HepG2 (cell line): ENCODE data around the gene TAS1R1. TPM values are rescaled to one million over a fixed set of nuclear protein-coding genes. Genes with fewer than 3 reads are reported as not detected.

Experiments used
- BCL6 ChIP-seq: IDR thresholded peaks from 2 replicates; pipeline ENCODE4 v1.6.1; 2016; ENCODE audit warnings: missing genetic modification reagents, missing compliant biosample characterization
- BRCA1 ChIP-seq: sonication (generic); formaldehyde crosslinking; IDR thresholded peaks from 2 replicates; pipeline ENCODE4 v1.4.0; 2020; ENCODE audit warnings: missing genetic modification reagents
- CCDC6 ChIP-seq: sonication (generic); formaldehyde crosslinking; IDR thresholded peaks from 2 replicates; pipeline ENCODE4 v1.8.1; 2022; ENCODE audit warnings: mild to moderate bottlenecking, missing genetic modification reagents, moderate library complexity
- DDIT3 ChIP-seq: sonication (generic); formaldehyde crosslinking; IDR thresholded peaks from 2 replicates; pipeline ENCODE4 v1.4.0; 2020; ENCODE audit warnings: mild to moderate bottlenecking, missing genetic modification reagents
- ELF4 ChIP-seq: sonication (generic); formaldehyde crosslinking; IDR thresholded peaks from 2 replicates; pipeline ENCODE4 v1.5.0; 2020; ENCODE audit warnings: missing genetic modification reagents, mild to moderate bottlenecking, moderate library complexity, borderline replicate concordance
- GATAD1 ChIP-seq: IDR thresholded peaks from 2 replicates; pipeline ENCODE4 v1.6.1; 2016; ENCODE audit warnings: missing genetic modification reagents, missing compliant biosample characterization
- HMG20B ChIP-seq: conservative IDR thresholded peaks from 2 replicates; pipeline ENCODE4 v1.6.1; 2016; ENCODE audit warnings: missing genetic modification reagents, missing compliant biosample characterization
- KAT7 ChIP-seq: IDR thresholded peaks from 2 replicates; pipeline ENCODE4 v1.6.1; 2018; ENCODE audit warnings: borderline replicate concordance, missing compliant biosample characterization
- MBD4 ChIP-seq: IDR thresholded peaks from 2 replicates; pipeline ENCODE4 v1.6.1; 2012; ENCODE audit warnings: low read length, inconsistent platforms, borderline replicate concordance
- RELA ChIP-seq: sonication (generic); formaldehyde crosslinking; IDR thresholded peaks from 2 replicates; pipeline ENCODE4 v1.4.0; 2020; ENCODE audit warnings: missing genetic modification reagents
- SMAD1 ChIP-seq: sonication (generic); formaldehyde crosslinking; IDR thresholded peaks from 2 replicates; pipeline ENCODE4 v1.4.0; 2020; ENCODE audit warnings: missing genetic modification reagents, low read depth, mild to moderate bottlenecking, borderline replicate concordance
- SRY ChIP-seq: sonication (generic); formaldehyde crosslinking; IDR thresholded peaks from 2 replicates; pipeline ENCODE4 v1.8.0; 2022; ENCODE audit warnings: mild to moderate bottlenecking, missing genetic modification reagents
- TOPORS ChIP-seq: sonication (generic); formaldehyde crosslinking; IDR thresholded peaks from 2 replicates; pipeline ENCODE4 v1.8.0; 2023; ENCODE audit warnings: mild to moderate bottlenecking, missing genetic modification reagents
- TRAFD1 ChIP-seq: sonication (generic); formaldehyde crosslinking; IDR thresholded peaks from 2 replicates; pipeline ENCODE4 v1.5.1; 2020; ENCODE audit warnings: missing genetic modification reagents, mild to moderate bottlenecking, borderline replicate concordance
- ZBTB34 ChIP-seq: sonication (generic); formaldehyde crosslinking; IDR thresholded peaks from 2 replicates; pipeline ENCODE4 v1.8.0; 2022; ENCODE audit warnings: mild to moderate bottlenecking, missing genetic modification reagents
- ZMYM2 ChIP-seq: sonication (generic); formaldehyde crosslinking; IDR thresholded peaks from 2 replicates; pipeline ENCODE4 v1.8.0; 2022; ENCODE audit warnings: mild to moderate bottlenecking, missing genetic modification reagents
- ZNF138 ChIP-seq: sonication (generic); formaldehyde crosslinking; IDR thresholded peaks from 2 replicates; pipeline ENCODE4 v1.5.0; 2020; ENCODE audit warnings: mild to moderate bottlenecking, low read depth, missing genetic modification reagents
- ZNF17 ChIP-seq: sonication (generic); formaldehyde crosslinking; IDR thresholded peaks from 2 replicates; pipeline ENCODE4 v1.5.0; 2020; ENCODE audit warnings: mild to moderate bottlenecking, missing genetic modification reagents
- ZNF33A ChIP-seq: sonication (generic); formaldehyde crosslinking; IDR thresholded peaks from 2 replicates; pipeline ENCODE4 v1.5.1; 2020; ENCODE audit warnings: missing genetic modification reagents, mild to moderate bottlenecking, moderate library complexity, borderline replicate concordance
- ZNF343 ChIP-seq: sonication (generic); formaldehyde crosslinking; IDR thresholded peaks from 2 replicates; pipeline ENCODE4 v1.4.0; 2020; ENCODE audit warnings: mild to moderate bottlenecking, missing genetic modification reagents
- ZNF549 ChIP-seq: sonication (generic); formaldehyde crosslinking; IDR thresholded peaks from 2 replicates; pipeline ENCODE4 v1.5.0; 2020; ENCODE audit warnings: missing genetic modification reagents
- ZNF558 ChIP-seq: sonication (generic); formaldehyde crosslinking; IDR thresholded peaks from 2 replicates; pipeline ENCODE4 v1.9.0; 2022; ENCODE audit warnings: mild to moderate bottlenecking, missing genetic modification reagents, borderline replicate concordance
- ZNF570 ChIP-seq: sonication (generic); formaldehyde crosslinking; IDR thresholded peaks from 2 replicates; pipeline ENCODE4 v1.4.0; 2020; ENCODE audit warnings: mild to moderate bottlenecking, missing genetic modification reagents, borderline replicate concordance
- ZNF580 ChIP-seq: IDR thresholded peaks from 2 replicates; pipeline ENCODE4 v1.6.1; 2016; ENCODE audit warnings: low read depth, borderline replicate concordance
- ZNF7 ChIP-seq: IDR thresholded peaks from 2 replicates; pipeline ENCODE4 v1.6.1; 2016; ENCODE audit warnings: missing biosample characterization, missing genetic modification reagents
- ZNF839 ChIP-seq: sonication (generic); formaldehyde crosslinking; IDR thresholded peaks from 2 replicates; pipeline ENCODE4 v1.4.0; 2020; ENCODE audit warnings: missing genetic modification reagents, mild to moderate bottlenecking, borderline replicate concordance
- ZSCAN25 ChIP-seq: sonication (generic); formaldehyde crosslinking; IDR thresholded peaks from 2 replicates; pipeline ENCODE4 v1.8.0; 2022; ENCODE audit warnings: mild to moderate bottlenecking, missing genetic modification reagents
- polyA plus RNA-seq, 8 experiments: library from polyadenylated mRNA; depleted of rRNA in 3 of 8; stranded (reverse) in 7 of 8; unstranded in 1 of 8; fragments of >200 nt; fragmentation: Illumina TruSeq in 4 of 8; extraction: Trizol in 4 of 8; gene quantifications; 2 replicates each; pipeline versions ENCODE4 v1.2.1 to v1.2.3, GENCODE V29; 2011 to 2016; ENCODE audit warnings: low read depth in 4 of 8, missing spikeins in 1 of 8, mixed read lengths in 1 of 8; ENCODE audit not compliant: insufficient read depth in 1 of 8
- total RNA-seq, 5 experiments: library from RNA; depleted of rRNA; stranded (reverse); fragments of >200 nt; fragmentation: Illumina TruSeq; extraction: Trizol; gene quantifications; 2 replicates each; pipeline ENCODE4 v1.2.3, GENCODE V29; 2016; ENCODE audit warnings: low read depth in 1 of 5

The TAS1R1 gene
- total and polyA plus RNA-seq, 2 of the 13 experiments (the other 11 are each of a cell fraction or from before 2014, with no cell fraction given) = 1.4 to 1.6 TPM

- TF ChIP-seq ZNF138 = no peak
- peak; percentile 81 for TF ChIP-seq SRY
- TF ChIP-seq ZSCAN25 (CRISPR knock-in tag) = peak; percentile 70
- TF ChIP-seq ZNF33A (CRISPR knock-in tag) = no peak
- TF ChIP-seq DDIT3 (CRISPR knock-in tag) = no peak
- no peak for TF ChIP-seq ZMYM2
- TF ChIP-seq ZNF570 (CRISPR knock-in tag) = no peak
- peak; percentile 50; the same call in 1 of the 2 replicates for TF ChIP-seq KAT7 (CRISPR knock-in tag)
- no peak for TF ChIP-seq ZNF549
- no peak for TF ChIP-seq ZNF7
- TF ChIP-seq MBD4 = no peak
- TF ChIP-seq TOPORS (CRISPR knock-in tag) = peak; percentile 84; the same call in 1 of the 2 replicates
- TF ChIP-seq ZNF343 (CRISPR knock-in tag) = no peak
- TF ChIP-seq ZNF580 (CRISPR knock-in tag) = peak; percentile 85; the same call in 1 of the 2 replicates
- 0 out of 2 replicates have a peak, but pooled peaks have one; percentile 44 for TF ChIP-seq RELA (CRISPR knock-in tag)
- no peak for TF ChIP-seq ELF4 (CRISPR knock-in tag)
- TF ChIP-seq ZNF17 (CRISPR knock-in tag) = no peak
- TF ChIP-seq ZNF839 (CRISPR knock-in tag) = peak; percentile 16; the same call in 1 of the 2 replicates
- no peak for TF ChIP-seq CCDC6
- TF ChIP-seq ZNF558 (CRISPR knock-in tag) = no peak; the same call in 1 of the 2 replicates
- TF ChIP-seq TRAFD1 (CRISPR knock-in tag) = no peak
- TF ChIP-seq SMAD1 (CRISPR knock-in tag) = no peak
- peak; percentile 98 for TF ChIP-seq GATAD1 (CRISPR knock-in tag)
- 0 out of 2 replicates have a peak, but pooled peaks have one; percentile 59 for TF ChIP-seq BCL6
- TF ChIP-seq ZBTB34 = 0 out of 2 replicates have a peak, but pooled peaks have one; percentile 43
- no peak for TF ChIP-seq BRCA1 (CRISPR knock-in tag)
- TF ChIP-seq HMG20B (CRISPR knock-in tag) = no peak
Measured at GRCh38 chr1:6554031-6554906, 838 bp upstream of the TAS1R1 start, which contains the start of gene NOL9 (continued).
